Measurements from ENCODE around the gene SUPT4H1.

The SUPT4H1 gene

DNA sequence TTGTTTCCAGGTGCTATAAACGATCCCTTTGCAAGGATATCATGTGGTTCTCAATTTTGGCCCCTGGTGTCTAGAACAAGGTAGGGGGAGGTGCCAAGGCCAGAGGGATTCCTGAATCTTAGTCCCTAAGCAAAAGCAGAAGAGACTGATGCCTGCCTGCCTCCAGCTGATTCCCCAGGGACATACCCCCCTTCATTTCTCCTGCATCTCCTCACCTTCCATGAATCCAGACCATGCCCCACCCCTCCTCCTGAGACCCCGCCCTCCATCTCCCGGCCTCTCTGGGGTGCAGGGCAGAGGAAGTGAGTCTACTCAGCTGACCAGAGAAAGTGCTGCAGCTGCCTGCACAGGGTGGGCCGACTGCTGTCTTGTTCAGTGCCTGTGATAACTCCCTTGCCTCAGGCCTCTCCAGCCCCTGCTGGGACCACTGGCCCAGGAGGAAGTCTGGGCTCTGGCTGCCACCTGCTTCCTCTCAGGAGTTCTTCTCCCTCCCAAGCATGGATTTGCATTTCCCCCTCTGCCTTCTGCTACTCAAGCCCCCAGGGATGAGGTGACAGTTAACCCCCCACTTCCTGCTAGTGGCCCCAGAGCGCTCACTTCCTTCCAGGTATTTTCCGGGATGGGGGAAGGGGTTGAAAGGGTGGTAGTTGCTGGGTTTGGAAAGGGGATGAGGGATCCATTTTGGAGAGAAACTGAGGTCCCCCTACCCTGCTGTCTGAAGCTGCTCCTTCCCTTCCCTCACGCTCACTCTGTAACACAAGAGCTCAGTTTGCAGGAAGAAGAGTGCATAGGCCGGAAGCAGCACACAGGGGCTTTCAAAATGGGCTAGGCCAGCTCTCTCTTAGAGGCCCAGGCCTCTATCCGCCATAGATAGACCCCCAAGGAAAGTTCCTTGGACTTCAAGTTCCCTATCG lies 12.9 kb downstream of the SUPT4H1 start:
- DNase-seq: peak; percentile 74

- DNase-seq: no peak
Measured at GRCh38 chr17:58338454-58338840, 13.6 kb downstream of the SUPT4H1 start.

- DNase-seq: peak; percentile 74
Measured at GRCh38 chr17:58337600-58338453, 14.2 kb downstream of the SUPT4H1 start.

DNA sequence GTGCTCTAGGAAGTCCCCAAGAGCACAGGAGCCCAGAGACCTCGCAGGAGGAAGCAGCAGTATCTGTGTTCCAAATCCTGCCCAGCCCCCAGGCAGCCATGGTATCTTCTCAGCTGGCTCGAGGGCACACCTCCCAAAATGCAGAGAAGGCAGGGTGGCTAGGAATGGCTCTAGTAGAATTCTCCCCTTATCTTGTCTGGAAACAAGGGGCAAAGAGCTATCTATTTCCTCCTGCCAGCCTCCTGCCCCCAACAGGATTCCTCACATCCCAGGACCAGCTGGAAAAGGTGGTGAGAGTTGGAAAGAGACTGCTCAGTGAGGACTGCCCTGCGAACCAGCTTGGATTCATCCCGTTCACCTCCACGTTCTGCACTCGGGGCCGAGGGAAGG lies 14.8 kb downstream of the SUPT4H1 start:
- peak; percentile 44 for DNase-seq

- DNase-seq: no peak
Measured at GRCh38 chr17:58336456-58337209, 15.4 kb downstream of the SUPT4H1 start.

- peak; percentile 93 for DNase-seq
Measured at GRCh38 chr17:58335779-58336455, 16.1 kb downstream of the SUPT4H1 start.

GRCh38 chr17:58335061-58335731 lies 16.8 kb downstream of the SUPT4H1 start:
- DNase-seq: no peak

- DNase-seq: no peak
Measured at GRCh38 chr17:58334661-58335060, 17.3 kb downstream of the SUPT4H1 start.

DNA sequence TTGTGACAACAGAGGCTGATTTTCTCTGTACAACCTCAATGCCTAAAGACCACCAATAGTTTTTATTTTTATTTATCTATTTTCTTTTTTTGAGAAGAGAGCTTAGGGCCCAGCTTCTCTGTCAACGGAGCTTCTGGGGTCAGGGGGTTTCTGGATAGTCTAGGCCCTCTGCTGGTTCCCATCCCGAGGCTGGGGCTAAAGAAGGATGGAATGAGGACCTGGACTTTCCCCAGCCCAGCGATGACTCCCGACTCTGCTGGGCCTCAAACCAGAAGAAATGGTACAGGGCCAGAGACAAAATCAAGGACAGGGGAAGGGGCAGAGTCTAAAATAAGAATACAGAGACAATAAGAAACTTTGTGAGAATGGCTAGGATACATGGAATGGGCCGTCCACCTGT lies 17.7 kb downstream of the SUPT4H1 start:
- no peak for DNase-seq

DNA sequence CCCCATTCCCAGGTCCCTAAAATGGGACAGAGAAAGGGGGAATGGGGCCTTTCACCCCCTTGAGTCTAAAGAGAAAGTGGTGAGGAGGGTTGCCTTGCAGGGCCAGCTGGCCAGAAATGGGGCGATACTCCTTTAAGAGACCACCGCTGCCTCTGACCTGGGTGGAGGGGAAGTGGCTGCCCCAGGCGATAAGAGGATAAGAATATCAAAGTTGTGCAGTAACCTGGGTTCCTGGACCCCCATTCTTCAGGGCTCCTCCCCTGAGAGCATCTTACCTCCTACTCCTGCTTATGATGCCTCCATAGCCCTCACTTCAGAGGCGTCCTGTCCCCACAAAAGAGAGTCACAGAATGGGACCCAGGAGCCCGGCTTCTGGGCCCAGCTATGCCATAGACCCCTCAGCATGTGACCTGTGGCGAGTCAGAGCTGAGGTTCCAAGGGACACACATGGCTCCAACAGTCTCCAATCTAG lies 18.2 kb downstream of the SUPT4H1 start:
- peak; percentile 60 for DNase-seq

GRCh38 chr17:58332778-58333735 lies 18.9 kb downstream of the SUPT4H1 start:
- peak; percentile 91 for DNase-seq

GRCh38 chr17:58331815-58332777 lies 19.9 kb downstream of the SUPT4H1 start:
- peak; percentile 88 for DNase-seq

- DNase-seq: no peak
Measured at GRCh38 chr17:58330997-58331814, 20.8 kb downstream of the SUPT4H1 start.

DNA sequence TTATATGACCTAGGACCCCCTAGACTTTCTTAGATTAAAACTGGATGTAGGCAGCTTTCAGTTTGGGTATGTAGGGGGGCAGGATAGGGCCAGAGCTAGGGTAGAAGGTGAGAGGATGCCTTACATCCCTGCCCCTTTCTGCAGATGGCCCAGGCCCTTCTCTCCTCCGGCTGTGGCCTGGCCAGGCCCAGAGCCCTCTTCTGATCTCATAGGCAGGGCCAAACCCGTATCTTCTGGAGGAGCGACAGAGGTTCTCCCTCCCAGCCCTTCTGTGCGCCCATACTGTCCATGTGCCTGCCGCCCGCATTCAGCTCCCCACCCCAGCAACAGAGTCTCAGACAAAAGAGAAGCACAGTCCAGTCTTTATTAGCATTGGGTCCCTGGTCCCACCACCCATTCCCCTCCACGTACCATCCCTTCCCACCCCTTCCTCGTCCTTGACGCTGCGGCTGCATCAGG lies 21.4 kb downstream of the SUPT4H1 start:
- no peak for DNase-seq

DNA sequence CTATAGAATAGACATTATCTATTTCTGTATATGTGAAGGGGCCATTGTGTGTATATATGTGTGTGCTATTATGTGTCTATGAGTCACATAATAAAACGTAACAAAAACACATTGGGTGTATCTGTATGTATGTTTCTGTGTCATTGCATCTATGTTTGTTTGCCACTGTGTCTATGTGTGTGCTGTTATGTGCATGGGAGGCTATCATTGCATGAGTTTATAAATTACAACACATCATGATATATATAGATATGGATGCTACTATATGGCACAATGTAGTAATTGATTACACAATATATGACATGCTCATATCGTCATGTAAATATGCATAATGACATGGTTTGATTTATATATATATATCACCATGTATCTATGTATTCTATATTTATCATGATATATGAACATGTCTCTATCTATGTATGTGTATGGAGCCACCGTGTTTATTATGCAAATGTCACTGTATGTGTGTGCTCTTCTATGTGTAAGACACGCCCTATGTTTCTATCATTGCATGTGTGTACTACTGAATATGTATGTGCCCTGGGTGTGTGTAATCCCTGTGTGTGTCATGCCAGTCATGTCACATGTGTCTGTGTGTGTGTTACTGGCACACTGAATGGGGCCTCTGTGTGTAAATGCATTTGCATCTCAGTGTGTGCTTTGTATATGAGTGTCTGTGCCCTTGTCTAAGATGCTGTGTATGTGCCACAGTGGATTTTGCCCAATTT lies 22.0 kb downstream of the SUPT4H1 start:
- DNase-seq: no peak

DNA sequence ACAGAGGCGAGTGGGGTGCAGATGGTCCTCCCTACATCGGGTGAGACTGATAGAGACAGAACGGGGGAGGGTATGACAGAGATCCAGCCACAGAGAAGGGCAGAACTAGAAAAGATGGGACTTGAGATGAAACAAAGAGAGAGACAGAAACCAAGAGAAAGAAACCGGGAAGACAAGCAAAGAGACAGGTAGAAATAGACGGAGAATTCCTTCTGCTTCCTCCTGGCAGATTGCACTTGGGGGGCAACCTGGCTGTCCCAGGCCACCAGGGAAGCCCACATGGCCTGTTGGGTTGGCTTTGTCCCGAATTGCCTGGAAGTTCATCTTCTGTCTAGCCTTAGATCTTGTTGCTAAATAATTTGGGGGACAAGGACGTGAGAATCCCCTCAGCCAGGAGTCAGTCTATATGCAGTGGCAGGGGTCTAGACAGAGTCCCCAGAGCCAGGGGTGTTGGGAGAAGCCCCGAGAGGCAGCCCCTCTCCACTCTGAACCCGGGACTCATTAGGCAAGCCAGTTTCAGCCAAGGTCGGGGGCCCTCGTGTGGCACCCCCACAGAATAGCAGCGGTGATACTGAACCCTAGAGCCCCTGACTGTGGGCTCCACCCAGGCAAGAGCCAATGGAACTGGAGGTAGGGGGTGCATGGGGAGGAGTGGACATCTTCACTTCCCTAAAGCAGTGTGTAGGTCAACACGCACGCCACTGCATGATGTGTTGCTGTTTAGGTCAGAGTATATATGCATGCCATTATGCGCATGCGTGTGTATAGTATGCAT lies 22.8 kb downstream of the SUPT4H1 start:
- peak; percentile 92 for DNase-seq
